NCI-H187 (cell line): Measurements from ENCODE around the gene TMEM135.
"Not testable (repeated sequence)": the region's sequence is repeated elsewhere in the genome, so short reads cannot be mapped to it uniquely, and the experiment has no call there.

Experiments
- DNase-seq, 2 experiments: peaks; one replicate each; lab custom pipeline; 2025; lab: John Stamatoyannopoulos, UW

TMEM135 gene

DNA sequence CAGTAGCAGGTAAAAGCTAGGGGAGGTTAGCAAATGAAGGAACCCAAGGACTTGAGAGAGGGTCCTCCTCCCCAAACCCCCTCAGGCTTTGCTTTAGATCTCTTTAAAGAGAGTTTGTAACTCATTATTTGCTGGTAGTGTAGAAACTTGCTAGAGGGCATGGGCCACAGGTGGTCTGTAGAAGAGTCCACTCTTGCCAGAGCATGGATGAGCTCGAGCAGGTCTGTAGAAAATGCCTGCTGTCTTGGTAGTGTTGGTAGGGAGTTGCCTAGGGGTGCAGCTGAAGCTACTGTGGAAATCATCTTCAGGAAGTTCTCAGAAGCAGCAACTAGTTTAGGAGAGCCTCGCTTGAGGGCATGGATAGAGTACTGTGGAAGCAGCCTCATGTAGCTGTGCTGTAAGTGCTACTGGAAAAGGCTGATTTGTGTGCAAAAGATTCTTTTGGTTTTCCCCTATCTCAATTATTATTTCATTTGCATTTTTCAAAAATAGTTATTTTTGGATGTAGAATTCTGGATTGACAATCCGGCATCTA, 104.3 kb downstream of the TMEM135 start:
- DNase-seq, result no peak

DNA sequence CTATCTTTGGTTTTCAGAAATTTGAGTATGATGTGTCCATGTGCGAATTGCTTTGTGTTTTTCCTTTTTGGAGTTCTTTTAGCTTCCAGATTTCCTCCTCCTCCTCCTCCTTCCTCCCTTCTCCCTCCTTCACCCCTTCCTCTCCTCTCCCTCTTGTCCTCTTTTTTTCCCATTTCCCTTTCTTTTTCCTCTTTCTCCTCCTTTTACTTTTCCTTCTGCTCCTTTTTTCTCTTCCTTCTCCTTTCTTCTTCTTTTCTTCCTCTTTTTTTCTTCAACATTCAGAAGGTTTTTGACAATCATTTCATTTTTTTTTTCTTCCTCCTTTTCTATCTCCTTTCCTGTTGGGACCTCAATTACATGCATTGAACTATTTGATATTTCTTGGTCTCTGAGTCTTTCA, 104.9 kb downstream of the TMEM135 start:
- no peak for DNase-seq

DNA sequence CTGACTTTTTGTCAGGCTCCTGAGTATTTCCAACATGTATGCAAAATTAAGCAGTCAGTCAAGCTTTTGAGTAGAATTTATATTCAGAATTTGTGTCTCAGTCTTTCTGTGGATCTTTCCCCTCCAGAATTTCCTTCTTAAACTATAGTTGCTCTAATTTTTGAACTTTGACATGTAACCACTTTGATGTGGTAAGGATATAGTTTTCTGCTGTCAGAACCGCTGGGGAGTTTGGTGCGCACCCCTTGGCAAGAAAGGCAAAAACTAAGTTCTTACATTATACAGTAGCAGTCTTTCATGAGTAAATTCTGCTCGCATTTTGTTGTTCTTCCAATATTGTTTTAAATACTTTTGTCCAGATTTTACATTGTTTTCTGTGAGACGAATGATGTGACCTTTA, 105.9 kb downstream of the TMEM135 start:
- DNase-seq, result no peak

DNA sequence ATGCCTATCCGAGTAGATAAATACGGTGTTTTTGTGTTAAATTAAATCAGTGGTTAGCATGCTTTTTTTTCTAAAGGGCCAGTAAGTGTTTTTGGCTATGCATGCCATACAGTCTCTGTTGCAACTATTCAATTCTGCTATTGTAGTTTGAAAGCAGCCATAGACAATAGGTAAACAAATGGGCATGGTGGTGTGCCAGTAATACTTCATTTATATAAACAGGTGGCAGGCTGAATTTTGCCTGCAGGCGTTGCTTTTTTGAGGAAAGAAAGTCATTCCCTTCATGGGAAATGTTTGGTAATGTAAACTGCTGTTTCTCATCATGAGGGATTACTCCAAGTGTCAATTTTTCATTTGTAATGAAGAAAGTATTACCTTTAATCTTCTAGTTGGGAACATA, 106.5 kb downstream of the TMEM135 start:
- no peak for DNase-seq

- no peak for DNase-seq
These were observed 111.0 kb downstream of the TMEM135 start for GRCh38 chr11:87148749-87149148.

DNA sequence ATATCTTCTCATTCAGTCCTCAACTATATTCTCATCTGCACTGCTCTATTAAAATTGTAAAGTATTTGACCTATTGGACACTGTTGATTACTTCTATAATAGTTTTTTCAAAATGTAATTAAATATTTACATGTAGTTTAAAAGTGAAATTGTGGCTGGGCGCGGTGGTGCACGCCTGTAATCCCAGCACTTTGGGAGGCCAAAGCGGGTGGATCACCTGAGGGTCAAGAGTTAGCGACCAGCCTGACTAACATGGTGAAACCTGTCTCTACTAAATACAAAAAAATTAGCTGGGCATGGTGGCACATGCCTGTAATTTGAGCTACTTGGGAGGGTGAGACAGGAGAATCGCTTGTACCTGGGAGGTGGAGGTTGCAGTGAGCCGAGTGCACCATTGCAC, 112.0 kb downstream of the TMEM135 start:
- not testable (repeated sequence) for DNase-seq

GRCh38 chr11:87150936-87151335, 113.2 kb downstream of the TMEM135 start:
- DNase-seq, result no peak

DNA sequence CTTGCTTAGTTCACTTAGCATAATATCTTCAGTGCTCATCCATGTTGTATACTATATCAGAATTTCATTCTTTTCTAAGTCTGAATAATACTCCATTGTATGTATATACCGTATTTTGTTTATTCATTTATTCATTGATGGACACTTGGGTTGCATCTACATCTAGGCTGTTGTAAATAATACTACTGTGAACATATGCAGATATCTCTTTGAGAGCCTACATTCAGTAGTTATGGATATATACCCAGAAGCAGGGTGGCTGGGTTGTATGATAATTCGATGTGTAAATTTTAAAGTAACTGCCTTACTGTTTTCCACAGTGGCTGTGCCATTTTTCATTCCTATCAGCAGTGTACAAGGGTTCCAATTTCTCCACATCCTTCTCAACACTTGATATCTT, 116.5 kb downstream of the TMEM135 start:
- DNase-seq, result no peak

- DNase-seq, result no peak
These were observed 119.2 kb downstream of the TMEM135 start for GRCh38 chr11:87156970-87157369.

DNA sequence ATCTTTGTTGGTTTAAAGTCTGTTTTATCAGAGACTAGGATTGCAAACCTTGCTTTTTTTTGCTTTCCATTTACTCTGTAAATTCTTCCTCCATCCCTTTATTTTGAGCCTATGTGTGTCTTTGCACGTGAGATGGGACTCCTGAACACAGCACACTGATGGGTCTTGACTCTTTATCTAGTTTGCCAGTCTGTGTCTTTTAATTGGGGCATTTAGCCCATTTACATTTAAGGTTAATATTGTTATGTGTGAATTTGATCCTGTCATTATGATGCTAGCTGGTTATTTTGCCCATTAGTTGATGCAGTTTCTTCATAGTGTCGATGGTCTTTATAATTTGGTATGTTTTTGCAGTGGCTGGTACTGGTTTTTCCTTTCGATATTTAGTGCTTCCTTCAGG, 131.3 kb downstream of the TMEM135 start:
- not testable (repeated sequence) for DNase-seq

DNA sequence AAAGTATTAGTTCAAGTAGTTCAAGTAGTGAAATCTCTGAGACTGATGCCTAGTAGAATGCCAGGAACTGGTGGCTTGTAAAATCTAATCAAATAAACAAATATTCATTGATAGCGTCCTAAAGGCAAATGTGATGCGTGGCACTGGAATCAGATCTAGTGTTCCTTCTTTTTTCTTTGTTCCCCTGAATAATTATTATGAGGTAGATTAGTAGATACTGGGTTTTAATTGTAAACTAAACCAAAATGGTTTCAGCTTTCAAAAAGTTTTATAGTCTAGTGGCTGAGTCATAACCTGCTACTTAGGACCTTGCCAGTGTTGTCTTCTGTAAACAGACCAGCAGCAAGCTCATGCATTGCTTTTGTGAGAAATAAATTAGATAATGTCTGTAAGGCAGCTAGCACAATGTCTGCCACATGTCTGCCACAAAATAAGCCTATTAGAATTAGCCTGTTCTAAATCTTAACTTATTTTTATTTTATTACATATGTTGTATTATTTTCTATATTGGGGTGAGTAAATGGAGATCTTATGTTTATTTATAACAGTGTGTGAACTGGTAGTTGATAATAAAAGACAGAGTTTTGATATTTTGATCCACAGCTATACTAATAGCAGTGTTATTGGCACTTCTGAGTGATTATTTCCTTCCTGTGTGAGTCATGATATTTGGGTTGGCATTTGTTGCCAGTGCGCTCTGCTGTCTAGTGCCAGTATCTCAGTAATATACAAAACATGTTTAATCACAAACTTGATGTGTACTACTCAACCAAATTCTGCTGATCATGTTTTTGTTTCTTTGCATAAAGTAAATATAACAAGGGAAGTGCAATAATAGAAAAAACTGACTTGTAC, 135.7 kb downstream of the TMEM135 start:
- no peak for DNase-seq

- no peak for DNase-seq
These were observed 137.1 kb downstream of the TMEM135 start for GRCh38 chr11:87174870-87175269.

- DNase-seq, result no peak
These were observed 138.3 kb downstream of the TMEM135 start for GRCh38 chr11:87176044-87176443.

DNA sequence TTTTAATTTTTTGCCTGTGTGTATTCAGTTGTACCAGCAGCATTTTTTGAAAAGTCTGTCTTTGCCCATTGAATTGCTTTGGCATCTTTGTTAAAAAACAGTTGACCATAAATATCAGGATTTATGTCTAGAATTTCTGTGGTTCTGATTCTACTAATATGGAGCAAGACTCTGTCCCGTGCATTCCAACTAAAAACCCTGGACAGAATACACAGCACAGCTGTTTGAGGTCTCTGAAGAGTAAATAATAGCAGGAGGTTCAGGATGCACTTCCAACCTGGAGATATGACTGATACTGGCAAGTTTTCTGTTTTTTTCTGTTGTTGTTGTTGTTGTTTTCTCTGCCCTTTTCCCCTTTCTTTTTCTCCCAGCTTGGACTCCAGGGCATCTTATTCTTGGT, 141.9 kb downstream of the TMEM135 start:
- no peak for DNase-seq

DNA sequence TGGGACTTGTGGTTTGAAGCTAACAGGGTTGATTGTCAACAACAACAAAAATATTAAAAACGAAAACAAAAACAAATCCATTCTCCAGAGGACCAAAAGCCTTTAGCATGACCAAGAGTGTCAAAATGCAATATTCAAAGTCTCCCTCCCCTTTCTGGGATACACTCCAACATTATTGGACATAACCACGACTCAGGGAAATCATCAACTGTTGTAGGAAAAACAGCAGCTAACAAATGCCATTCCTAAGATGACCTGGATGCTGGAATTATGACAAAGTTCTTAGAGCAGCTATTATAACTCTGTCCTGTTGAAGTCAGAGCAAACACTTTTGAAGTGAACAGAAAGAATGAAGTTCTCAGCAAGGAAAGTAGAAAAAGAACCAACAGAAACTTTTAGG, 143.0 kb downstream of the TMEM135 start:
- DNase-seq, result no peak

DNA sequence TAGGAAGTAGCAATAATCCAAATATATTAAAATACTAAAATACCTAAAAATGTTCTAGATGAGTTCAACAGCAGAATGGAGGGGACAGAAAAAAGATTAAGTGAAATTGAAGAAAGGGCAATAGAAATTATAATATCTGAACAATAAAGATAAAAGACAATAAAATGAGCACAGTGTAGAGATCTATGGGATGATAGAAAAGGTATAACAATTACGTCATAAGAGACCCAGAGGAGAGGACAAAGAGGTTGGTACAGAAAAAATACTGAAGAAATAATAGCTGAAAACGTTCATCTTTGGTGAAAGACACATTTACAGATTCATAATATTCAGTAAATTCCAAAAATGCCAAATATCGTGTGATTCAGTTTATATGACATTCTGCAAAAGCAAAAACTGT, 143.4 kb downstream of the TMEM135 start:
- no peak for DNase-seq

DNA sequence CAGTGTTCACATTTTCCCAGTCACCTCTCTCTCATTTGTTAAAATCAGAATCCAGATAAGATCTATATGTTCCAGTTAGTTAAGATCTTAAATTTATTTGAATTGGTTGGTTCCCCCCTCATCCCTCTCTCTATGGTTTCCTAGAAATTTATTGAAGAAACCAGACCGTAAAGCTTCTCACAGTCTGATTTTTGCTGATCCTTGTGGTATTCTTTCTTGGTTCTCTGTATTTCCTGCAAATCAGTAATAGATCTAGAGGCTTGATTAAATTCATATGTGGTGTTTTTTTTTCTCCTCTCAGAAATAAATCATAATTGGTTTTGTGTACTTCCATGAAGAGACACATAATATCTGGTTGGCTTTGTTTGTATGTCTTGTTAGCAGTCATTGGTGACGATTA, 147.5 kb downstream of the TMEM135 start:
- DNase-seq, result no peak

DNA sequence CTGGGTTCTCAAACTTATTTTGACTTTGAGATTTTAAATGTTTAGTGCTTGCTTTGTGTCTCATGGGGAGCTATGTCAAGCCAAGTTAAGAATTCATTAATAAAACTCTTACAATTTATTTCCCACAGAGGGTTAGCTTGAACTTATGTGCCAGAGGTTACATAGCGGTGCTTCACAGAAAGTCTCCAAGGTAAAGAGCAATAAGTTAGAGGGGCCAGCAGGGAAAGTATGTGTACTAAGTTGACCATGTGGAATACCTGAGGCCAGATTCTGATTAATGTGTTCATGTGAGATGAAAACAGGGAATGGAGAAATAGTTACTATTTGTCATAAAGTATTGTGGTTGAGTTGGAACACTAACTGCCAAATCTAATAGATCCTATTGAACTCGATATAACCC, 149.3 kb downstream of the TMEM135 start:
- no peak for DNase-seq

DNA sequence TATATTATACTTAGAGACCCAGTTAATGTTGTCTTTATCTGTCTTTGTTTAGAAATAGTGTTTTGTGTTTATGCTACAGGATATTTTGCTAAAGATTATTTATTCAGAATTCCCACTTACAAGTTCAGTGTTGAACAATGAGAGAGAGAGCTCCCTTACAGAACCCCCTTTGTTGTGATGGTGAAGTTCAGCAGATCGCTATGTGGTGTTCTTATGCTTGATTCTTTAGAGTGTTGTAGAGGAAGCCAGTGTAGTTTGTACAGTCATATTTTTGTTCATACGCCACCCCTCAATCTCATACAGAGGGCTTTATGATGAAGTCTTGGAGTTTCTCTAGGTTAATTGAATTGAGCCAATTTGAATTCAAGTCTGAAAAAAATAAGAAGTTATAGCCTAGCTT, 150.2 kb downstream of the TMEM135 start:
- DNase-seq, result no peak

- not testable (repeated sequence) for DNase-seq
These were observed 150.7 kb downstream of the TMEM135 start for GRCh38 chr11:87188396-87188795.

GRCh38 chr11:87188921-87189320, 151.2 kb downstream of the TMEM135 start:
- not testable (repeated sequence) for DNase-seq

GRCh38 chr11:87190071-87190470, 152.3 kb downstream of the TMEM135 start:
- no peak for DNase-seq

GRCh38 chr11:87193756-87194470, 156.2 kb downstream of the TMEM135 start:
- DNase-seq, result no peak
